H9 (cell line): ENCODE results near the gene ME3. TPM values are rescaled to one million over a fixed set of nuclear protein-coding genes. Genes with fewer than 3 reads are reported as not detected.

Experiments
- DNase-seq: peaks from one replicate; pipeline ENCODE4 v3.0.0-alpha.2; 2017
- H2AFZ ChIP-seq: one replicate; pipeline ENCODE4 v1.6.1; 2013; ENCODE audit warnings: mild to moderate bottlenecking, low read length, control low read depth, moderate library complexity
- H2AK5ac ChIP-seq: 2 replicates; pipeline ENCODE4 v1.6.1; 2013; ENCODE audit warnings: low read length, control low read depth, mixed read lengths; ENCODE audit not compliant: insufficient read length
- H2BK120ac ChIP-seq: one replicate; pipeline ENCODE4 v1.6.1; 2013; ENCODE audit warnings: low read depth, mild to moderate bottlenecking, low read length, control low read depth, inconsistent platforms; ENCODE audit not compliant: poor library complexity, severe bottlenecking
- H2BK12ac ChIP-seq: 2 replicates; pipeline ENCODE4 v1.6.1; 2013; ENCODE audit warnings: low read length, control low read depth, mixed read lengths, low read depth; ENCODE audit not compliant: insufficient read length
- H2BK15ac ChIP-seq: 2 replicates; pipeline ENCODE4 v1.6.1; 2013; ENCODE audit warnings: low read depth, low read length, control low read depth
- H2BK20ac ChIP-seq: one replicate; pipeline ENCODE4 v1.6.1; 2013; ENCODE audit warnings: low read depth, mild to moderate bottlenecking, low read length, control low read depth, inconsistent platforms; ENCODE audit not compliant: poor library complexity, severe bottlenecking
- H2BK5ac ChIP-seq: 2 replicates; pipeline ENCODE4 v1.6.1; 2013; ENCODE audit warnings: low read length, control low read depth, mixed read lengths; ENCODE audit not compliant: insufficient read length
- H3K14ac ChIP-seq: 2 replicates; pipeline ENCODE4 v1.6.1; 2013; ENCODE audit warnings: low read length, control low read depth; ENCODE audit not compliant: insufficient read depth
- H3K18ac ChIP-seq: 2 replicates; pipeline ENCODE4 v1.6.1; 2013; ENCODE audit warnings: low read depth, mild to moderate bottlenecking, mixed read lengths, low read length, control low read depth; ENCODE audit not compliant: insufficient read length
- H3K23ac ChIP-seq: 2 replicates; pipeline ENCODE4 v1.6.1; 2013; ENCODE audit warnings: low read length, control low read depth, mixed read lengths, low read depth; ENCODE audit not compliant: insufficient read length
- H3K23me2 ChIP-seq: 2 replicates; pipeline ENCODE4 v1.6.1; 2013; ENCODE audit warnings: low read depth, mild to moderate bottlenecking, mixed read lengths, low read length, control low read depth; ENCODE audit not compliant: insufficient read length, poor library complexity, severe bottlenecking
- H3K27ac ChIP-seq: 2 replicates; pipeline ENCODE4 v1.5.1; 2013; ENCODE audit warnings: low read length, control low read depth, mixed read lengths, low read depth; ENCODE audit not compliant: insufficient read length
- H3K27me3 ChIP-seq: 2 replicates; pipeline ENCODE4 v1.6.1; 2013; ENCODE audit warnings: low read length, control low read depth, inconsistent platforms; ENCODE audit not compliant: insufficient read depth
- H3K4ac ChIP-seq: 2 replicates; pipeline ENCODE4 v1.6.1; 2013; ENCODE audit warnings: low read depth, mild to moderate bottlenecking, control low read depth, inconsistent platforms, low read length, moderate library complexity
- H3K4me1 ChIP-seq: 2 replicates; pipeline ENCODE4 v1.6.1; 2013; ENCODE audit warnings: low read length, control low read depth, inconsistent platforms; ENCODE audit not compliant: insufficient read depth
- H3K4me2 ChIP-seq: 2 replicates; pipeline ENCODE4 v1.6.1; 2013; ENCODE audit warnings: low read length, control low read depth, mixed read lengths; ENCODE audit not compliant: insufficient read length, insufficient read depth
- H3K56ac ChIP-seq: 2 replicates; pipeline ENCODE4 v1.6.1; 2013; ENCODE audit warnings: low read depth, mild to moderate bottlenecking, mixed read lengths, low read length, control low read depth; ENCODE audit not compliant: insufficient read length
- H3K79me1 ChIP-seq: 2 replicates; pipeline ENCODE4 v1.6.1; 2013; ENCODE audit warnings: low read depth, mild to moderate bottlenecking, moderate library complexity, low read length, control low read depth, inconsistent platforms; ENCODE audit not compliant: insufficient read depth, poor library complexity, severe bottlenecking
- H3K79me2 ChIP-seq: 2 replicates; pipeline ENCODE4 v1.6.1; 2013; ENCODE audit warnings: low read length, control low read depth, inconsistent platforms; ENCODE audit not compliant: insufficient read depth
- H3K9ac ChIP-seq: 2 replicates; pipeline ENCODE4 v1.6.1; 2013; ENCODE audit warnings: low read length, control low read depth, mixed read lengths; ENCODE audit not compliant: insufficient read length; ENCODE audit errors: extremely low read depth
- H3K9me3 ChIP-seq: one replicate; pipeline ENCODE4 v1.6.1; 2013; ENCODE audit warnings: low read depth, low read length, inconsistent platforms; ENCODE audit not compliant: control insufficient read depth
- H3T11ph ChIP-seq: one replicate; pipeline ENCODE4 v1.6.1; 2013; ENCODE audit warnings: mild to moderate bottlenecking, low read length, control low read depth, inconsistent platforms
- H4K20me1 ChIP-seq: one replicate; pipeline ENCODE4 v1.6.1; 2013; ENCODE audit not compliant: control insufficient read depth, insufficient read length, insufficient read depth
- H4K5ac ChIP-seq: 2 replicates; pipeline ENCODE4 v1.6.1; 2013; ENCODE audit warnings: low read depth, mild to moderate bottlenecking, mixed read lengths, low read length, control low read depth; ENCODE audit not compliant: insufficient read length
- H4K8ac ChIP-seq: replicated peaks from 2 replicates; pipeline ENCODE4 v1.6.1; 2013; ENCODE audit warnings: low read length, control low read depth, mixed read lengths, low read depth; ENCODE audit not compliant: insufficient read length
- H4K91ac ChIP-seq: 2 replicates; pipeline ENCODE4 v1.6.1; 2013; ENCODE audit warnings: low read depth, mild to moderate bottlenecking, moderate library complexity, mixed read lengths, low read length, control low read depth; ENCODE audit not compliant: insufficient read length
- H3K27ac Mint-ChIP-seq, 3 experiments: 2 replicates in 2 of 3; 3 replicates in 1 of 3; pipeline ENCODE4 v1.8.0; 2020 to 2021; ENCODE audit warnings: mixed read lengths in 3 of 3, mild to moderate bottlenecking in 1 of 3, moderate library complexity in 1 of 3
- H3K27me3 Mint-ChIP-seq: 2 replicates; pipeline ENCODE4 v1.8.0; 2021; ENCODE audit warnings: low read depth, mild to moderate bottlenecking, moderate library complexity, mixed read lengths
- H3K36me3 Mint-ChIP-seq, 3 experiments: 2 replicates in 2 of 3; 3 replicates in 1 of 3; pipeline ENCODE4 v1.8.0; 2020 to 2021; ENCODE audit warnings: low read depth in 3 of 3, mixed read lengths in 3 of 3; ENCODE audit not compliant: insufficient read depth in 1 of 3
- H3K4me1 Mint-ChIP-seq, 2 experiments: 2 replicates each; pipeline ENCODE4 v1.8.0; 2020; ENCODE audit warnings: mixed read lengths in 2 of 2
- H3K4me3 Mint-ChIP-seq, 2 experiments: 2 replicates in 1 of 2; 3 replicates in 1 of 2; pipeline ENCODE4 v1.8.0; 2020 to 2021; ENCODE audit warnings: mild to moderate bottlenecking in 2 of 2, mixed read lengths in 2 of 2, moderate library complexity in 1 of 2
- H3K9me3 Mint-ChIP-seq, 2 experiments: 2 replicates in 1 of 2; 3 replicates in 1 of 2; pipeline ENCODE4 v1.8.0; 2020; ENCODE audit warnings: mild to moderate bottlenecking in 2 of 2, mixed read lengths in 2 of 2, moderate library complexity in 1 of 2
- CTCF ChIP-seq: fragments of 200-600 bp; sonication (generic); conservative IDR thresholded peaks from 3 replicates; pipeline ENCODE4 v1.8.0; 2021; ENCODE audit warnings: antibody characterized with exemption, mild to moderate bottlenecking
- WGBS: extraction: QIAGEN DNeasy Blood & Tissue Kit; methylation state at CpG from one replicate; pipeline ENCODE4 v1.1.7; 2013; ENCODE audit warnings: missing lambda C conversion rate, low lambda C conversion rate, mixed read lengths; ENCODE audit not compliant: insufficient read length; ENCODE audit errors: extremely low coverage; 5-methylcytosine and 5-hydroxymethylcytosine counted together
- total RNA-seq: library from RNA; stranded (reverse); gene quantifications from 2 replicates; pipeline ENCODE4 v1.2.1, GENCODE V29; 2021

The ME3 gene
- total RNA-seq, 1 experiment from 2014 or later, result 2.8 TPM

GRCh38 chr11:86636275-86636674, 36.1 kb downstream of the ME3 start:
- H4K5ac ChIP-seq, result no peak overlapping the region
- H3K9ac ChIP-seq, result no peak overlapping the region
- no peak overlapping the region for H2BK15ac ChIP-seq
- no peak overlapping the region for H3K4me2 ChIP-seq
- H3K18ac ChIP-seq, result no peak overlapping the region
- H3K27me3 ChIP-seq, result no peaks in the 10 kb centered on the region
- no peak overlapping the region for H3K4me3 Mint-ChIP-seq
- no peak overlapping the region for H3K23ac ChIP-seq
- H3K27ac ChIP-seq, result no peak overlapping the region
- H3K36me3 Mint-ChIP-seq, result no peaks in the 10 kb centered on the region; a peak in 1 of 7 replicates
- H3K79me1 ChIP-seq, result no peaks in the 10 kb centered on the region
- H2BK20ac ChIP-seq, result no peak overlapping the region
- H3K9me3 ChIP-seq, result no peaks in the 10 kb centered on the region
- no peak overlapping the region for H3T11ph ChIP-seq
- H3K9me3 Mint-ChIP-seq, result no peaks in the 10 kb centered on the region; a peak in 1 of 5 replicates
- no peaks in the 10 kb centered on the region for H3K27me3 Mint-ChIP-seq
- H2BK5ac ChIP-seq, result no peak overlapping the region
- no peak overlapping the region for H4K91ac ChIP-seq
- 0 out of 2 replicates have a peak, but pooled peaks cover 3% of the 10 kb centered on the region for H3K4me1 ChIP-seq
- H4K20me1 ChIP-seq, result no peaks in the 10 kb centered on the region
- H2AK5ac ChIP-seq, result no peak overlapping the region
- TF ChIP-seq CTCF, result no peak
- H3K56ac ChIP-seq, result no peak overlapping the region
- H4K8ac ChIP-seq, result no peak overlapping the region
- H2BK12ac ChIP-seq, result no peak overlapping the region
- no peaks in the 10 kb centered on the region for H3K23me2 ChIP-seq
- H2AFZ ChIP-seq, result no peak overlapping the region
- WGBS, result no CpG with 5 or more reads among the region's 1 CpG
- no peak overlapping the region for H3K14ac ChIP-seq
- no peaks in the 10 kb centered on the region for H3K79me2 ChIP-seq
- no peak for DNase-seq
- H2BK120ac ChIP-seq, result no peak overlapping the region
- H3K27ac Mint-ChIP-seq, result no peak overlapping the region
- no peak overlapping the region for H3K4ac ChIP-seq
- peaks cover 0 to 9% of the 10 kb centered on the region in 2 experiments; a peak in 3 of 4 replicates for H3K4me1 Mint-ChIP-seq
